Stimulated activated CD4-positive, alpha-beta T cell treated with anti-CD3 and anti-CD28 coated beads, Interleukin-4, amount 100 ng/mL, for 1 hour (primary cell): ENCODE results near the gene APBA2.
A peak's percentile ranks its signal among the peaks of the same experiment; 100 is the strongest.

ENCODE experiments used
- DNase-seq: peaks from one replicate; pipeline ENCODE4 v3.0.0-alpha.2; 2020

The APBA2 gene

DNA sequence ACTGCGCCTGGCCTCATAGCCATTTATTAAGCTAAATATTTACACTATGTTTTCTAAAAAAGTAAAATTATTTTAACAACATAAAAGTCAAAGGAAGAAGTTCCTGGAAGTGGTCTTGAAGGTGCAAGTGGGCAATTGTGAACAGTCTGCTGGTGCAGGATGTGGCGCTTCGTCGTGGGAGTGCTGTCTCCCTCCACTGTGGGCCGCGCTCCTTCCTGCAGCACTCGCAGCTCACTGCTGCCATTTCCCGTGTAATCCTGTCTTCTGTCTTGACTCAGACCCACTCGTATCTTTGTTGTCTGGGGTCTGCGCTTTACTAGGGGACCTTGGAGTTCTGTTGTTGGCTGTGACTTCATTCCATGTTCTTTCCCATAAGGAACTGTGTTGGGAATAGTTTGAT is 56.3 kb downstream of the APBA2 start:
- peak; percentile 37 for DNase-seq

DNA sequence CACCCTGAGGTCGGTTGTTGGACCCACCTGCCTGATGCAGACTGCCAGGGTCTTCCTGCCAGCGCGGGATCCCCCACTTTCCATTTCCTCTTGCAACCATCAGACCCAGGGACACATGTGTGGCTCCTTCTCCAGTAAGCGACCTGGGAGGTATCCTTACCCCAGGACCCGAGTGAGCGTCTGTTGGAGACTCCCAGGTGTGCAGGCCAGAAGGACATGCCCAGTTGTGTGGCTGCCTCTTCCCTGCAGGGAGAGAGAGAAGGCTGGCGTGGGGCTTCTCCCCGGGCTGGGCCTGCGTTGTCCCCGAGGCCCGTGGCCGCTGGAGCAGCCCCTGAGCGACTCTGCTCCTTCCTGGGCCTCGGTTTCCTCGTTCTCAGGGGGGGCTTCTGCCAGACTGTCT is 56.8 kb downstream of the APBA2 start:
- DNase-seq, result no peak

DNA sequence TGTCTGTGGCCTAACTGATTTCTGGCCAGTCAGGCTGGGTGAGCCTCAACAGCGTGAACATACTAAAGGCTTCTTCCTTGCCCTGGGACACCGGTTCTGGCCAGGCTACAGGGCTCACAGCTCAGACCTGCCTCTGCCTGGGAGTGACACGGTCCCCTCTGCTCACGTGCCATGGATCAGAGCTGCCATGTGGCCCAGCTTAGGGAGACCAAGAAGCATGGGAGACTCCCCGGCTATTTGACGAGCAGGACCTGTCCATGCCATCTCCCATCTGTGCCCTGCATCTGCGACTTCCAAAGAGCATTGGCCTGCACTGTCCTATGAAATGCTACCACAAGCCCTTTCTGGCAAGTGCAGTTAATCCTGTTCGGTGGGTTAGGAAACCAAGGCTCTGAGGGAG is 57.4 kb downstream of the APBA2 start:
- no peak for DNase-seq

DNA sequence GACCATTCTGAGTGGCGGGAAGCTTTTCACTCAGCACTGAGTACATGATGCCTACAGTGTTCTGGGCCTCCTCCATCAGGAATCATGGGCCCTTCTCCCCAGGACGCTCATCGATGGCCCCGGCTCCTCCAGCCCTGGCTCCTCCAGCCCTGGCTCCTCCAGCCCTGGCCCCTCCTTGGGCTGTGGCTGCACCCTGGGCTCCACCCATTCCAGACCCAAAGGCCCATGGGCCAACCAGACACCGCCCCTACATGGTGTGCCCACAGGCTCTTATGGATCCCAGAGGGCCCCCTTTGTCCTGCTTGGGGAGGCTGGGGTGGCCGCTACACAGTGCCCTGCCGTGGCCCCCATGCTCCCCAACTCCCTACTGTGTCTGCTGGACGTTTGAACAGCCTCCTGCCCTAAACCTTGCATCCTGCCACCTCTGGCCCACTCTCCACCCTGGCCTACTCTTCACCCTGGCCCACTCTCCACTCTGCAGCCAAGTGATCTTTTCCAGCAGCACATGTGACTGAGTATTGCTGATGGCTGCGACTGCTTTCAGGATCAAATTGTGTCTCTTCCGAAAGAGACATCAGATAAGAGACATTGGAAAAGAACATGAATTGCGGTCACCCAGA is 57.9 kb downstream of the APBA2 start:
- no peak for DNase-seq

DNA sequence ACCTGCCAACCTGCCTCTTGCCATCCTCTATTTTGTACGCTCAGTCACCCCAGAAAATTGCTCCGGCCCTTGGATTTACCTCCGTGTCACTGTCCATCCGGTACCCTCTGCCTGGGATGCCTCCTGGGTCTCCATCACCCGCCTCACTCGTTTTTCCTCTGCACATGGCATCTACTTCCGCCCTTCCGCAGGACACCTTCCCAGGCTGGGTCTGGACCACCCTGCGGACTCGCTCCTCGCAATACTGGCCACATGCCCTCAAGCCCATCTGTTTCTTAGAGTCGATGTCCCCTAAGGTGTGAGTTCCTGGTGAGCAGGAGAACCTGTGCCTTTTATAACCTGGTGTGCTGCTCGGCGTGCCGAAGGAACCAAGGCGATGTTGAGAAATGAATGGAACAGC is 58.5 kb downstream of the APBA2 start:
- no peak for DNase-seq

DNA sequence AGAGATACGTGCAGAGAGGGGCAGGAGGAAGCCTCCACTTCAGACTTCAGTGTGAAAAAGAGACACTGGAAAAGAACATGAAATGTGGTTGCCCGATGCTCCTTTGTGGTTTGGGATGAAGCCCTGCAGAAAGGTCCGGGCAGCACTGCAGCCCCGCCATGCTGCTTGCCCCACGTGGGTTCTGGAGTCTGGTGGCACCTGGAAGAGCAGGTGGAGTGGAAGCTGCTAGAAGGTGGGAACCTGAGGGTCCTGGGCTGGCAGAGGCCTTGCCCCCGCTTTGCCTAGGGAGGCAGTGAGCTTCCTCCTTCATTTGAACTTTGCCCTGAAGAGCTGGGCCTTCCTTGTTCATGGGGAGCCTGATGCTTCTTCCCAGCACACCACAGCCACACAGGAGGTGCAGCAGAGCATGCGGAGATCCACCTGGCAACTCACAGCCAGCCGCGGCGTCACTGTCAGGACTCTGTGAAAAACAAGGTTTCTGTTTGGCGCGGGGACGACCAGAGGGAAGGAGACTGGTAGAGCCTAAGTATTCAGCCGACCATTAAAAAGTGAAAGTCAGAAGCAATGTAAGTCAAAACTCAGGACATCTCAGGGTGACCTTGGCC is 59.0 kb downstream of the APBA2 start:
- no peak for DNase-seq

DNA sequence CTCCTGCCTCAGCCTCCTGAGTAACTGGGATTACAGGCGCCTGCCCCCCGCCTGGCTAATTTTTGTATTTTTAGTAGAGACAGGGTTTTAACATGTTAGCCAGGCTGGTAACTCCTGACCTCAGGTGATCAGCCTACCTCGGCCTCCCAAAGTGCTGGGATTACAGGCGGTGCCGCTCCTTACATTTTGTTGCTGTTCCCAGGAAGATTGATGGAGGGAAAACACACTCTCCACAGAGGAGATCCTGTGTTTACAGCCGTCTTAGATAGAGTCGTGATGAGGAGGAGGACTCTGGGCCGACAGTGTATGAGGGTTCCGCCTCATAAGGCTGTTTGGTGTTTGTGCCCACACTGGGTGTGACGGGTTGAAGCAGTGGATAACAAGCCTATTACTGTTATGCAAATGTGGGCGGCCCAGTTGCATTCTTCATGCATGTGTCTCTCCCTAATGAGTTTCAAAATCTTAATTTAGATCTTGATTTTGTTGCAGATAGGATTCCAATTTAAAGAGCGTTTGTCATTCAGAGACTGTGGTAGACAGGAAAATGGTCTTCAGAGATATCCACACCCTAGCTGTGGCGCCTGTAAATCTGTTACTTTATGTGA is 60.0 kb downstream of the APBA2 start:
- no peak for DNase-seq

DNA sequence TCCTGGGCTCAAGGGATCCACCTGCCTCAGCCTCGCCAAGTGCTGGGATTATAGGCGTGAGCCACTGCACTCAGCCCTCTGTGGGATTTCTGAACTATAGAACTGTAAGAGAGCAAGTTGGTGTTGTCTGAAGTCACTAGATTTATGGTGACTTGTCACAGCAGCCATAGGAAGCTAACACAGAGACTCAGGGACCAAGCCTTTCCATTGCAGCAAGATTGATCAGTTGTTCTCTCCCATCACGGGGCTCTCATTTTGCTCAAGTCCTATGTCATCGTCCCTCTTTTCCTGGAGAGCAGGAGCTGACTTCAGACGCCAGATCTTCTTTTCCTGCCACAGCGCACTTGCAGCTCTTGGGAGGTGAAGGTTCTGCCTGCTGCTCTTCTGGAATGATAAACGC is 61.0 kb downstream of the APBA2 start:
- DNase-seq, result no peak

DNA sequence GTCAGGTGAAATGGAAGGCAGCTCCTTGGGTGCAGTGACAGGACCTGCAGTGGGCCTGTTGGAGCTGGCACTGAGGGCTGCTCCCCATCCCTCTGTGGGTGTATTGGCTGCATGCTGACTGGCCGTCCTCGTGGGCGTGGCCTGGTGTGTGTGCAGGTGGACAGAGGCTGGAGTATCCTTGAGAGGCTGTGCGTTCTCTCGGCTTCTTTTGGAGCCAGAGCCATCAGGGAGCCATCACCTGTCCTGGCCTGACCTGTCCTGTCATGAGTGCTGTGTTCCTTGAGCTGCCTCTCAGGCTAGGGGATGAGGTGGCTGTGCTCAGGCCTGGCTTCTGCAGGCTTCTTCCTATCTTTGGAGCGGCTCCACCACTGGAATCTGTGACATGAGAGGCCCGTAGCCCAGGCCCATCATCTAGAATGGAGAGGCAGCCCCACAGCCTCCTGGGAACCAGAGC is 61.5 kb downstream of the APBA2 start:
- DNase-seq, result no peak

DNA sequence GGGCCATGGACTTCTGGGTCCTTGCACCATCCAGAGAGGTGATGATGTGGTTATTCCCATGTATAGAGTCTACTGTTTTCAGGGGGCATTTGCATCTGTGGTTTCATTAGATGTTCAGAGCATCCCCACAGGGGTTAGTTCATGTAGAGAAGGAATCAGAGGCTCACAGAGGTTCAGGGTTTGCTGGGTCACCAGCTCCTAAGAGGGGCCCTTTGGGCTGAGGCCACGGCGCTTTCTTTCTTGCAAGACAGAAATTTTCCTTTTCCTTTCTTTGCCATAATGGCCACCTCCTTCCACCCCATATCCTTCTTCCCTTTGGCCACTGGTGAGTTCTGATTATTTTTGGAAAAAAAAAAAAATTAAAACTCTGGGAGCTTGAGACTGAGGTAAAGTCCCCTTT is 62.3 kb downstream of the APBA2 start:
- DNase-seq, result no peak

DNA sequence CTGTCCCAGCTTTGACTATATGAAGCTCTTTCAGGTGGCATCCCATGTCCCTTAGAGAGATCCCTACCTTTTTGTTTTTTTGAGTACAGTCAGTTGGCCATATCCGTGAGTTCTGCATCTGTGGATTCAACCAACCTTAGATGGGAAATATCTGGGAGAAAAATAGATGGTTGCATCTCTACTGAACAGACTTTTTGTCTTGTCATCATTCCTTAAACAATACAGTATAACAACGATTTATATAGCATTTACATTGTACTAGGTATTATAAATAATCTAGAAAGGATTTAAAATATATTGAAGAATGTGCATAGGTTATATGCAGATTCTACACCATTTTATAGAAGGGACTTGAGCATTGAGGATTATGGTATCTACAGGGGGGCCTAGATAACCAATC is 65.1 kb downstream of the APBA2 start:
- no peak for DNase-seq

DNA sequence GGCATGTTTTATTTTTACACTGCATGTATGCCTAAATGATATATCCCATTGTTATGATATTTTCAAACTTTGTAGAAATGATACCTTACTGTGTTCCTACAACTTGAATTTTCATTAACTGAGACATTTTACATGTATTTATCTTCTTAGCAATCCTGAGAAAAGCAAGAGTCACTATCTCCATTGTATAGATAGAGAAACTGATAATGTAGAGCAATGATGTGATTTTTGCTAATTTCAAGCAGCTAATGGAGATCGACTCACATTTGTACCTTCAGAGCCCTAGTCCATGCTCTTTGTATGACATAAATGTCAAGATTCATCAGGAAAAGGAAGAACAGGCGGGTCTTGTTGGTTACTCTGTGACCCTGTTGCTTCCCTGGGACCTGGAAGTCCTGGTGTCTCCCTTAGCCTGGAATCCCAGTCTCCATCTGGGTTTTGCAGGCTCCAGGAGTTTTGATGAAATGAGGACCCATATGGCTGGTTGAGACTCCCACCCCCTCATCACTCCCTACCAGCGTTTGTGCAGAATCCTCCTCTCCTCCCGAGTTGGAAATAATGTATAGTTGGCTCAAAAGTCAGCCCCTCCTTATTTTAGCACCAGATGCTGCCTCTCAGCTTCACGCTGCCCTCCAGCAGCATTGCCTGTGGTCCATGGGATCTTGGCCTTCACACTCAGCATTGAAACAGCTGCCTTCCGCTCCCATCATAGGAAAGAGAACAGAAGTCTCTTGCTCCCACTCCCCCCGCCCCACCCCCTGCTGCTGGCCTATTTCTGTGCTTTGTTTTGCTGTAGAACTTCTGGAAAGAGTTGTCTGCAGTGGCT is 67.1 kb downstream of the APBA2 start:
- DNase-seq, result no peak

DNA sequence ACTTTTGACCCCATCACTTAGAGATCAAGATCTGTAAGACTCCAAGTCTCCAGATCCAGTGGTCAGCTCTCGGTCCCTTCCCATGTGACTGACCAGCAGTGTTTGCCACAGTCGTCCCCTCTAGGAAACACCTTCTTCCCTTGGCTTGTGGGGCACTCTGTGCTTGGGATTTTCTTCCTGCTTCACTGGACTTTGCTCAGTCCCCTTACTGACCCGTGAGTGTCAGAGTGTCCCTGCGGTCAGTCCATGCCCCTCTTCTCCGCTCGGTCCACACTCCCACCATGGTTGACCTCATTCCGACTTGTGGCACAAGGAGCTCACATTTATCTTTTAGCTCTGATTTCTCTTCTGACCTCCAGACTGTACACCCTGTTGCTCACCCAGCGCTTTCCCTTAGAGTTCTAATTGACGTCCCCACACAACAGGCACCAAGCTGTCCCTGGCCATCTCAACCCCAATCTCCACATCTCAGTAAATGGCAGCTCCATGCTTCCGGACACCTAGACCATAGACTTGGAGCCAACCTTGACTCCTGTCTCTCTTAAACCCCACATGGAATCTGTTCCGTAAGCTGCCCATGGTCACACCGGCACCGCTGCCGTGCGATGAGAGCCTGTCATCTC is 67.9 kb downstream of the APBA2 start:
- DNase-seq, result no peak

DNA sequence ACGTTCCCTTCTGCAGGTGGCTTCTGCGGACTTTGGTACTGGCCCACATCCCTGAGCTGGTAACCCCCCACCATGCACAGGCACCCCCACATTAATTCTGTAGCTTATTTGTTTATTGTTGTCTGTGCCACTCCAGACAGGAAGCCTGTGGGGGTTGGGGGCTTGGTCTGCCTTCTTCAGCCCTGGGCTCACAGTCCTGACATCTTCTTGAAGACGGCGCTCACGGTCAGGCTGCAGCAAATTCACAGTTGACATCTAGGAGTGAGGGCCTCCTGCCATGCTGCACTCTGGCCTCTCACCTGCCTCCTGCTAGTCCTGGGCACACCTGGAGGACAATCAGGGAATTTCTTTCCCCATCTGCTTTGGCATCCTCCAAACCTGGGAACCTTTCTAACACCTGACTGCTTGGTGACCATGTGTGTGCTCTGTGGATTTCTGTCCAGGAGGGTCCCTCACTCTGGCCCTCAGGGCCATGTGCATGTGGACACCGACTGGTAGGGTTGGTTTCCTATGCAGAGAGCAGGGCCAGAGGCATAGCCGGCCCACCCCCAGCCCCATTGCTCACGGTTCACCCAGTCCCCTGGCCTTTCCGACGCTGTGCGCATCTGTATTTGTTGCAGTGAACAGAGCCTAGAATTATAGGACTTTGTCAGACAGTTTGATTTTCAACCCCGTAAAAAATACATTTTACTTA is 68.8 kb downstream of the APBA2 start:
- no peak for DNase-seq

DNA sequence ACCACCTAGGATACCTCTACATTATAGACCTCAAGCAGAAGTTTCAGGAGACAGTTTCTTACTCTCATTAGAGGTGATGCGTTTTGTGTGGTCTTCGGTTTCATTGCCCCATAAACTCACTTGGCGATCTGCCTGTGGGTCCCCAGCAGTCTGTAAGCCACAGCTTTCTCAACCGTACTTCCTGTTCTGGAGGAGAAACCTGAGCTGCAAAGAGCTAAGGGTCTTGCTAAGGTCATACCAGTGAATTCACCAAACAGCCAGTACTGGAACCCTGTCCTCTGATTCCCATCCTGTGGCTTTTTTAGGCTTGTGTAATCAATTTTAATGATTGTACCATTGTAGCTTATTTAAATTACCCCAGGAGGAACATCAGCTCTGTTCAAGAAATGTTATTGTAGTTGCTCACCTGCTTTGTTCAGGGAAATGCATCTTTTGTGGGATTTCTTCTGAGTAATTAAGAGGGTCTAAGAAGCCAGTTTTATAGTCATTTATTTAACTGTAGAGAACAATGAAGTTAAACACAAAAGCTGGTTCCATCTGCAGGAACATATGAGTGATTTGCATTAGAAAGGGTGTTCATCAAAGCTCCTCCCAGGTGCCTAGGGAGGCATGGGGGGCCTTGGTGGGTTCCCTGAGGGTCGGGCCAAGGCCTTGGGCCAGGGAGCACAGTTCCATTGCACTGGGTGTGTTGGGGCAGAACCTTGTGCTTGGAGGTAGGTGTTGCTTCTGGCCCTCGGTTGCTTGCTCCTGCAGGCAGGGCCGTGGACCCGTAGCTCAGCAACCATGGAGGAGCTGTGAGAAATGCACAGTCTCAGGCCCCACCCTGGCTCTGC is 69.6 kb downstream of the APBA2 start:
- DNase-seq, result no peak

DNA sequence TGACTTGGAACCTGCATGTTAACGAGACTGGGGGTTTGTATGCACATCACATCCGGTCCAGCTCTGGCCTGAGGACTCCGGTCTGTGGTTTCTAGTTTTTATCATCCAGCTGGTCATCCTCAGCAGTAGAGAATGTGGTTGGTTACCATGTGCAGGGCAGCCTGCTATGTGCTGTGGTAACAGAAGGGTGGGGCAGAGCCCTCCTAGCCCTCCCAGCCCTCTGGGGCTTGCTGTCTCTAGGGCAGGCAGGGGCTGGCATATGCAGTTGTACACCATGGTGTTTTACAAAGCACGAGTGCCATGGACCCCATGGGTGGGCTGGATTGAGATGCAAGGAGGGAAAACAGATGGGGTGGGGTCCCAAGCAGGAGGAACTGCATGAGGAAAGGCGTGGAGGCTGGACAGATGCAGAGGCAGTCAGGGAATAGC is 70.2 kb downstream of the APBA2 start:
- no peak for DNase-seq

DNA sequence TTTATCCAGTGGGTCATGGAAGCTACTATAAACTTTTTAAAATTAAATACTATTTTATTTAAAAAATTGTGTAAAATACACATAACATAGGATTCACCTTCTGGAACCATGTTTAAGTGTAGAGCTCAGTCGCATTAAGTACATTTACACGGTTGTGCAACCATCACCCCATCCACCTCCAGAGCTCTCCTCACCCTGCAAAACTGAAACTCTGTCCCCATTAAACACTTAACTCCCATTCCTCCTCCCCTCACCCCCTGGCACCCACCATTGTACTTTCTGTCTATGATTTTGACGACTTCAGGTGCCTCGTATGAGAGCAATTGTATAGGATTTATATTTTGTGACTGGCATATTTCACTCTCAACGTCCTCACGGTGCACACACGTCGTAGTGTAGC is 70.7 kb downstream of the APBA2 start:
- DNase-seq, result no peak

DNA sequence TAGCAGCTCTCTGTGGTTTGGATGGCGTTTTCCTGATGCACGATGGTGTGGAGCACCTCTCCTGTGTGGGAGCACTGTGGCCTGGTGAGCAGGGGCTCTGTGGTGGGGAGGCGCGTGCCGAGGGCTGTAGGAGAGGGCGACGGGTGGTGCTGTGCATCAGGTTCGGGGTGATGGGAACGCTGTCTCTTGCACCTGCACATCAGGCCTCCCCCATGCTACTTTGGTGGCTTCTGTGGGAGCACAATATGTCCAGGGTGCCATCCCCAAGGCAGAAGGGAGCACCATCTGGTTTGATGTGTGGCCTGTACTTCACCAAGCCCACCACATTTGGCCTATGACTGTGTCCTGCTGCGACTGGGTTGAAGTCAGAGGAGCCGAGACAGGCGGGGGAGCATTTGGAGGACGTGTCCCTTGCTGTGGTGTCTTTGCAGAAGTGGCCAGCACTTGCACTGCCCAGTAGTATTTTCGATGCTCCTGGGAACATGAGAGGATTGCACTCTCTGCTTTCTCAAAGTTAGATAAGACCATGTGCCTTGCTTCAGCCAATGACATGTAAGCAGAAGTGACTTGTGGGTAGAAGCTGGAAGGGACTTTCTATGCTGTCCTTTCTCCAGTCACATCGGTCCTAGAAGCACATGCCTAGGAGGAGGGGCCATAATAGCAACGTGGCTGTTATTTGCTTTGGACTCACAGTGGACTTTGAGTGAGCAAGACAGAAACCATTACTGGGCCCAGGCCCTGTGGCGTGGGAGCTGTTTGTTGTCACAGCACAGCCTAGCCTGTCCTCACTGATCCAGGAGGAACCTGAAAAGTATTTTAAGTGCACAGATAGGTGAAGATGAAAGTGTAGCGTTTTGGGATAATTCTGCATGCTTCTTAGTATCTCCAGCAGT is 72.1 kb downstream of the APBA2 start:
- DNase-seq, result no peak

DNA sequence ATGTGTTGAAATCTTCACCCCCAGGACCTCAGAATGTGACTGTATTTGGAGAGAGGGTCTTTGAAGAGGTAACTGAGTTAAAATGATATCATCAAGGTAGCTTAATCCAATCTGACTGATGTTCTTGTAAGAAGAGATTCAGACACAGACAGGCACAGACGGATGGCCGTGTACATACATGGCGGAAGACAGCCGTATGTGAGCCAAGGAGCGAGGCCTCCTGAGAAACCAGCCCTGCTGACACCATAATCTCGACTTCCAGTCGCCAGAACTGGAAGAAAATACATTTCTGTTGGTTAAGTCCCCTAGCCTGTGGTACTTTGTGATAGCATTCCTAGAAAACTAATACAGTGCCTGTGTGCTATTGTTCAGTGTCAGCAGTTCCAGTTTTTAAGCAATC is 73.6 kb downstream of the APBA2 start:
- no peak for DNase-seq

DNA sequence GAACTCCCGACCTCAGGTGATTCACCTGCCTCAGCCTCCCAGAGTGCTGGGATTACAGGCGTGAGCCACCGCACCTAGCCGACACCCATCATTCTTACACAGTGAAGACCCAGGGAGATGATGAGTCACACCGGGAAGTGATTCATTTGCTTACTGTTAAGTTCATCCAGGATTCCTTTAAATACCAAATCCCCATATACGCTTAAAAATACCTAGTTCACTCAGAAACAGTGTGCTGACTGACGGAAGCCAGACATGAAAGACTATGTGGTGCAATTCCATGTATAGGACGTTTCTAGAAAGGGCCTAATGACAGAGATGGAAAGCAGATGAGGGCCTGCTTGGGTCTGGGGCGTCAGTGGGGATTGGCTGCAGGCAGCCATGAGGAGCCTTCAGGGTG is 75.2 kb downstream of the APBA2 start:
- DNase-seq, result no peak

DNA sequence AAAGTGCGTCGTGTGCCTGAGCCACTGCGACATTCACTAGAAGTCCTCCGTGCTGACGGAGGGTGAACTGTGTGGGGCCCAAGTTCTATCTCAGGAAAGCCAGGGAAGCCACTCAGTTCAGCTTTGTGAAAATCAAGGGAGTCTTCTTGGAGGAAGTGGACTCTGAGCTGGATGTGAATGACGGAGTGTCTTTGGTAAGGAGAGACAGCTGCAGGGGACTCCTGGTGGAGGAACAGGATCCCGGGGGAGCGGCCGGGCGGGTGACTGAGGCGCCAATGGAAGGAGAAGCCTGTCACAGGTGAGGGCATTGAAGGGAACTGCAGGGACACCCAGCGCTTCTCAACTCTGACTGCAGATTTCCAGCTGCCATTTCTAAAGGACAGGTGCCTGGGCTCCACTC is 75.6 kb downstream of the APBA2 start:
- DNase-seq, result no peak
